Smooth muscle cell (in vitro differentiated cells): ENCODE measurements around the gene TM4SF5. TPM values are rescaled to one million over a fixed set of nuclear protein-coding genes. Genes with fewer than 3 reads are reported as not detected.

Experiments used
- DNase-seq: peaks from one replicate; lab custom pipeline; 2025; ENCODE audit not compliant: unreplicated experiment; lab: John Stamatoyannopoulos, UW
- H2AFZ ChIP-seq: fragments of 200-600 bp; sonication (generic); 2 replicates; pipeline ENCODE4 v1.6.0; 2016; ENCODE audit warnings: antibody characterized with exemption, low read depth, mild to moderate bottlenecking
- H3F3A ChIP-seq: fragments of 200-600 bp; sonication (generic); 2 replicates; pipeline ENCODE4 v1.6.0; 2017; ENCODE audit warnings: antibody characterized with exemption, low read depth
- H3K27ac ChIP-seq: fragments of 200-600 bp; sonication (generic); 2 replicates; pipeline ENCODE4 v1.5.1; 2016; ENCODE audit warnings: low read depth, mild to moderate bottlenecking
- H3K27me3 ChIP-seq: fragments of 200-600 bp; sonication (generic); 2 replicates; pipeline ENCODE4 v1.6.1; 2016; ENCODE audit warnings: low read depth, mild to moderate bottlenecking
- H3K36me3 ChIP-seq: fragments of 200-600 bp; sonication (generic); 2 replicates; pipeline ENCODE4 v1.5.1; 2016; ENCODE audit warnings: low read depth
- H3K4me1 ChIP-seq: fragments of 200-600 bp; sonication (generic); 2 replicates; pipeline ENCODE4 v1.5.1; 2016; ENCODE audit warnings: low read depth
- H3K4me2 ChIP-seq: fragments of 200-600 bp; sonication (generic); 2 replicates; pipeline ENCODE4 v1.6.0; 2016; ENCODE audit warnings: mild to moderate bottlenecking
- H3K4me3 ChIP-seq: fragments of 200-600 bp; sonication (generic); 2 replicates; pipeline ENCODE4 v1.5.1; 2016; ENCODE audit warnings: mild to moderate bottlenecking
- H3K79me2 ChIP-seq: fragments of 200-600 bp; sonication (generic); 2 replicates; pipeline ENCODE4 v1.6.0; 2016; ENCODE audit warnings: low read depth, mild to moderate bottlenecking
- H3K9ac ChIP-seq: fragments of 200-600 bp; sonication (generic); 2 replicates; pipeline ENCODE4 v1.6.0; 2016; ENCODE audit warnings: low read depth
- H3K9me3 ChIP-seq: fragments of 200-600 bp; sonication (generic); replicated peaks from 2 replicates; pipeline ENCODE4 v1.5.1; 2016; ENCODE audit warnings: low read depth
- H4K20me1 ChIP-seq: fragments of 200-600 bp; sonication (generic); 2 replicates; pipeline ENCODE4 v1.6.0; 2016; ENCODE audit warnings: low read depth
- WGBS: methylation state at CpG from one replicate; pipeline ENCODE4 v1.1.7; 2016; ENCODE audit warnings: low lambda C conversion rate; 5-methylcytosine and 5-hydroxymethylcytosine counted together
- polyA plus RNA-seq: library from polyadenylated mRNA; unstranded; fragments of >200 nt; fragmentation: Nextera tagmentation; extraction: Ambion mirVana; gene quantifications from 2 replicates; pipeline ENCODE4 v1.2.1, GENCODE V29; 2016
- total RNA-seq: library from RNA; depleted of rRNA; stranded (reverse); fragments of >200 nt; gene quantifications from 2 replicates; pipeline ENCODE4 v1.2.3, GENCODE V29; 2014
- TF ChIP-seq, protein P1 (sequence below): fragments of 200-600 bp; sonication (generic); IDR thresholded peaks from 2 replicates; pipeline ENCODE4 v1.5.1; 2017; ENCODE audit warnings: borderline replicate concordance, mild to moderate bottlenecking, antibody characterized with exemption; ENCODE audit not compliant: insufficient read depth, poor library complexity, severe bottlenecking

The TM4SF5 gene
- total and polyA plus RNA-seq, 2 experiments from 2014 or later, result not detected

DNA sequence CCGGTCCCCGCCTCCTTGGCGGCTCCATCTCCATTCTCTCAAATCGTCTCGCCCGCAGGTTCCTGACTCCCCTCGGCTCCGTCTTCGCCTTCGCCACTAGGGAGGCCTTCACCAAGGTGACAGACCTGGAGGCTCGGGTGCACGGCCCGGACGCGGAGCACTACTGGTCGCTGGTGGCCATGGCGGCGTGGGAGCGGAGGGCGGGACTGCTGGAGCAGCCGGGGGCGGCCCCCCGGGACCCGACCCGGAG, 17.9 kb downstream of the TM4SF5 start:
- WGBS, result 0% methylated on average over 15 of the region's 25 CpGs
- H3K27ac ChIP-seq, result peak overlapping the region; percentile 84

DNA sequence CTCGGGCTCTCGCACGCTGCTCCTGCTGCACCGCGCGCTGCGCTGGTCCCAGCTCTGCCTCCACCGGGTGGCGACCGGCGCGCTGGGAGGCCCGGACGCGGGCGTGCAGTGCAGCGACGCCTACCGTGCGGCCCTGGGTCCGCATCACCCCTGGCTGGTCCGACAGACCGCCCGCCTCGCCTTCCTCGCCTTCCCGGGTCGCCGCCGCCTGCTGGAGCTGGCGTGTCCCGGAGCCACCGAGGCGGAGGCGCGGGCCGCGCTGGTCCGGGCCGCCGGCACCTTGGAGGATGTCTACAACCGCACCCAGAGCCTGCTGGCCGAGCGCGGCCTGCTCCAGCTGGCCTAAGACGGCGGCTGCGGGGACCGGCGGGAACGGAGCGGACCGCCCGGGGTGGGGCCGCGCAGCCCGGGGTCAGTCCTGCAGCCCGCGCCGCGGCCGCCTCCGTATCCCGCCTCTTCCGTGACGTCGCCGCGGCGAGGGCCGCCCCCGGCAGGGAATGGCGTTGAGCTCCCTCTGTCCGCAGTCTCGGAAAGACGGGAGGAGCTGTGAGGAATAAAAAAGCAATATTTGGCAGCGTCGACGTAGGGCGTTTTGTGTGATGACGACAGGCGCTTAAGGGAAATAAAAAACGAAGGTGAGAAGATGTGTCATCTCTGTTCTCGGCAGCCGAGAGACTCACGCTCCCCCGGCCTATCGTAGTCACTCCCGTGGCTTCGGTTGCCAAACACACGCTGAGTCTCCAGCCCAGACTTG, 18.4 kb downstream of the TM4SF5 start:
- peak overlapping the region; percentile 71 for H3K9ac ChIP-seq
- H3K4me3 ChIP-seq, result peak overlapping the region; percentile 74
- no peaks in the 10 kb centered on the region for H4K20me1 ChIP-seq
- H3K27ac ChIP-seq, result peak overlapping the region; percentile 84
- DNase-seq, result peak; percentile 80
- no peaks in the 10 kb centered on the region for H3K36me3 ChIP-seq
- under 1% methylated on average over 86 of the region's 91 CpGs for WGBS
- TF ChIP-seq, protein P1, sequence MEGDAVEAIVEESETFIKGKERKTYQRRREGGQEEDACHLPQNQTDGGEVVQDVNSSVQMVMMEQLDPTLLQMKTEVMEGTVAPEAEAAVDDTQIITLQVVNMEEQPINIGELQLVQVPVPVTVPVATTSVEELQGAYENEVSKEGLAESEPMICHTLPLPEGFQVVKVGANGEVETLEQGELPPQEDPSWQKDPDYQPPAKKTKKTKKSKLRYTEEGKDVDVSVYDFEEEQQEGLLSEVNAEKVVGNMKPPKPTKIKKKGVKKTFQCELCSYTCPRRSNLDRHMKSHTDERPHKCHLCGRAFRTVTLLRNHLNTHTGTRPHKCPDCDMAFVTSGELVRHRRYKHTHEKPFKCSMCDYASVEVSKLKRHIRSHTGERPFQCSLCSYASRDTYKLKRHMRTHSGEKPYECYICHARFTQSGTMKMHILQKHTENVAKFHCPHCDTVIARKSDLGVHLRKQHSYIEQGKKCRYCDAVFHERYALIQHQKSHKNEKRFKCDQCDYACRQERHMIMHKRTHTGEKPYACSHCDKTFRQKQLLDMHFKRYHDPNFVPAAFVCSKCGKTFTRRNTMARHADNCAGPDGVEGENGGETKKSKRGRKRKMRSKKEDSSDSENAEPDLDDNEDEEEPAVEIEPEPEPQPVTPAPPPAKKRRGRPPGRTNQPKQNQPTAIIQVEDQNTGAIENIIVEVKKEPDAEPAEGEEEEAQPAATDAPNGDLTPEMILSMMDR, result peak; percentile 60
- H3K9me3 ChIP-seq, result no peaks in the 10 kb centered on the region
- H3K4me1 ChIP-seq, result peaks cover 18% of the 10 kb centered on the region
- no peaks in the 10 kb centered on the region for H3K27me3 ChIP-seq
- peak overlapping the region; percentile 87 for H2AFZ ChIP-seq
- no peaks in the 10 kb centered on the region for H3K79me2 ChIP-seq
- peak overlapping the region; percentile 92 for H3K4me2 ChIP-seq
- no peaks in the 10 kb centered on the region for H3F3A ChIP-seq

More for the DNA sequence above, 17.9 kb downstream of the TM4SF5 start:
- peak overlapping the region; percentile 87 for H2AFZ ChIP-seq
- TF ChIP-seq, protein P1, result no peak
- H3K9ac ChIP-seq, result peak overlapping the region; percentile 71
- H3K4me2 ChIP-seq, result peak overlapping the region; percentile 92
- H3K36me3 ChIP-seq, result no peaks in the 10 kb centered on the region
- DNase-seq, result no peak
- H3K79me2 ChIP-seq, result no peaks in the 10 kb centered on the region
- H4K20me1 ChIP-seq, result no peaks in the 10 kb centered on the region
- H3K9me3 ChIP-seq, result no peaks in the 10 kb centered on the region
- H3K4me1 ChIP-seq, result peaks cover 18% of the 10 kb centered on the region
- no peaks in the 10 kb centered on the region for H3F3A ChIP-seq
- no peaks in the 10 kb centered on the region for H3K27me3 ChIP-seq
- peak overlapping the region; percentile 74 for H3K4me3 ChIP-seq

GRCh38 chr17:4790705-4791088, 19.0 kb downstream of the TM4SF5 start:
- no peak overlapping the region for H3K9ac ChIP-seq
- no peaks in the 10 kb centered on the region for H3K36me3 ChIP-seq

More at GRCh38 chr17:4790705-4791088, 19.0 kb downstream of the TM4SF5 start:
- no peak for DNase-seq
- peaks cover 18% of the 10 kb centered on the region for H3K4me1 ChIP-seq
- no peaks in the 10 kb centered on the region for H3F3A ChIP-seq
- no peaks in the 10 kb centered on the region for H3K27me3 ChIP-seq
- H3K4me2 ChIP-seq, result peak overlapping the region; percentile 92
- TF ChIP-seq, protein P1, result no peak
- H3K4me3 ChIP-seq, result peak overlapping the region; percentile 74
- no peaks in the 10 kb centered on the region for H4K20me1 ChIP-seq
- no peaks in the 10 kb centered on the region for H3K9me3 ChIP-seq
- WGBS, result 60% methylated on average over 7 of the region's 7 CpGs
- H3K27ac ChIP-seq, result peak overlapping the region; percentile 84
- no peaks in the 10 kb centered on the region for H3K79me2 ChIP-seq
- H2AFZ ChIP-seq, result peak overlapping the region; percentile 87
